Hepatocyte (in vitro differentiated cells): ENCODE data around the gene EXOSC9. TPM values are rescaled to one million over a fixed set of nuclear protein-coding genes. Genes with fewer than 3 reads are reported as not detected.

Experiments
- DNase-seq: peaks from one replicate; pipeline ENCODE4 v3.0.0-alpha.2; 2016; ENCODE audit warnings: low spot score
- H2AFZ ChIP-seq: fragments of 200-600 bp; sonication (generic); 2 replicates; pipeline ENCODE4 v1.6.0; 2016; ENCODE audit warnings: antibody characterized with exemption, mild to moderate bottlenecking
- H3K27ac ChIP-seq: fragments of 200-600 bp; sonication (generic); 2 replicates; pipeline ENCODE4 v1.5.1; 2016; ENCODE audit warnings: mild to moderate bottlenecking
- H3K27me3 ChIP-seq: fragments of 200-600 bp; sonication (generic); 2 replicates; pipeline ENCODE4 v1.6.1; 2016
- H3K36me3 ChIP-seq: fragments of 200-600 bp; sonication (generic); replicated peaks from 2 replicates; pipeline ENCODE4 v1.5.1; 2016; ENCODE audit warnings: low read depth; ENCODE audit not compliant: insufficient read depth
- H3K4me1 ChIP-seq: fragments of 200-600 bp; sonication (generic); 2 replicates; pipeline ENCODE4 v1.5.1; 2016; ENCODE audit warnings: mild to moderate bottlenecking, moderate library complexity; ENCODE audit not compliant: insufficient read depth
- H3K4me2 ChIP-seq: fragments of 200-600 bp; sonication (generic); 2 replicates; pipeline ENCODE4 v1.6.0; 2016
- H3K4me3 ChIP-seq: fragments of 200-600 bp; sonication (generic); 2 replicates; pipeline ENCODE4 v1.5.1; 2016; ENCODE audit warnings: mild to moderate bottlenecking
- H3K79me2 ChIP-seq: fragments of 200-600 bp; sonication (generic); 2 replicates; pipeline ENCODE4 v1.6.0; 2017; ENCODE audit warnings: mild to moderate bottlenecking
- H3K9me2 ChIP-seq: fragments of 200-600 bp; sonication (generic); replicated peaks from 2 replicates; pipeline ENCODE4 v1.6.0; 2017; ENCODE audit warnings: mild to moderate bottlenecking; ENCODE audit not compliant: insufficient read depth
- H3K9me3 ChIP-seq: fragments of 200-600 bp; sonication (generic); 2 replicates; pipeline ENCODE4 v1.5.1; 2016; ENCODE audit warnings: low read depth, mild to moderate bottlenecking
- H4K20me1 ChIP-seq: fragments of 200-600 bp; sonication (generic); 2 replicates; pipeline ENCODE4 v1.6.0; 2016; ENCODE audit warnings: mild to moderate bottlenecking; ENCODE audit not compliant: insufficient read depth, poor library complexity, severe bottlenecking
- CTCF ChIP-seq: fragments of 200-600 bp; sonication (generic); IDR thresholded peaks from 2 replicates; pipeline ENCODE4 v1.5.1; 2016; ENCODE audit warnings: antibody characterized with exemption, mild to moderate bottlenecking; ENCODE audit not compliant: poor library complexity
- EZH2 ChIP-seq: fragments of 200-600 bp; sonication (generic); IDR thresholded peaks from 2 replicates; pipeline ENCODE4 v1.6.1; 2016; ENCODE audit warnings: antibody characterized with exemption, mild to moderate bottlenecking, borderline replicate concordance
- EZH2phosphoT487 ChIP-seq: fragments of 200-600 bp; sonication (generic); IDR thresholded peaks from one replicate; pipeline ENCODE4 v1.6.1; 2018; ENCODE audit warnings: antibody characterized with exemption, mild to moderate bottlenecking, low read depth, moderate library complexity; ENCODE audit not compliant: unreplicated experiment, severe bottlenecking
- WGBS: methylation state at CpG from one replicate; pipeline ENCODE4 v1.1.6; 2016; ENCODE audit warnings: low lambda C conversion rate; ENCODE audit errors: missing lambda C conversion rate; 5-methylcytosine and 5-hydroxymethylcytosine counted together
- polyA plus RNA-seq: library from polyadenylated mRNA; unstranded; fragments of >200 nt; fragmentation: Nextera tagmentation; extraction: Ambion mirVana; gene quantifications from 2 replicates; pipeline ENCODE4 v1.2.1, GENCODE V29; 2016
- total RNA-seq: library from RNA; depleted of rRNA; stranded (reverse); fragments of >200 nt; gene quantifications from 2 replicates; pipeline ENCODE4 v1.2.3, GENCODE V29; 2014

EXOSC9 gene
- total and polyA plus RNA-seq, 2 experiments from 2014 or later = 14.4 to 23.1 TPM

- Histone ChIP-seq H4K20me1 (no peaks in the 10 kb centered on the region), H3K79me2 (no peaks in the 10 kb centered on the region), H3K27ac (no peak overlapping the region), H2AFZ (no peak overlapping the region), H3K4me2 (no peak overlapping the region), H3K27me3 (no peaks in the 10 kb centered on the region), H3K9me3 (no peaks in the 10 kb centered on the region), H3K4me1 (no peaks in the 10 kb centered on the region), H3K36me3 (no peaks in the 10 kb centered on the region), H3K4me3 (no peak overlapping the region), H3K9me2 (no peaks in the 10 kb centered on the region)
- TF ChIP-seq EZH2phosphoT487 (no peak), EZH2 (no peak)
- DNase-seq = no peak
These were observed 10.0 kb downstream of the EXOSC9 start for GRCh38 chr4:121811122-121811521.

GRCh38 chr4:121814756-121815155, 13.6 kb downstream of the EXOSC9 start:
- 87% methylated on average over 2 of the region's 2 CpGs for WGBS

DNA sequence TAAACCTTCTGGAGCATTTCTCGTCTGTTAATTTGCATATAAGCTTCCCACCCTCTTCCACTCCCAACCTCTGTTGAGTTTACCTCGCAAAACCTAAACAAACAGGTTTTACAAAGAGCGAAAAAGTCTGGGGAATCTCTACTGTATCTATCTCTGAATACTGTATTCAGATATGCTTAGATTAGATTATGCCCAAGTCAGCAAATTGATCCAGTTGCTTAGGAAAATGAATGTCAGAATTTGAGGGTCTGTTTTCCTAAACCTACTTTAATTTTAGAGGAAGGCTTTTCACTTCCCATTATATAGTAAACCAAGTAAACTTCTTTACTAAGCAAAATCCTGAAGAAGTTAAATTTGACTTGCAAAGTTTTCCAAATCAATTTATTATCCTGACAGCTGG, 15.9 kb downstream of the EXOSC9 start:
- H3K79me2 ChIP-seq = peaks cover 15% of the 10 kb centered on the region
- 87% methylated on average over 3 of the region's 3 CpGs for WGBS
- H3K4me1 ChIP-seq = no peaks in the 10 kb centered on the region
- TF ChIP-seq EZH2phosphoT487 (no peak), CTCF (no peak), EZH2 (no peak)
- H3K4me2 ChIP-seq = no peak overlapping the region
- no peaks in the 10 kb centered on the region for H3K9me2 ChIP-seq
- no peaks in the 10 kb centered on the region for H3K9me3 ChIP-seq
- H4K20me1 ChIP-seq = no peaks in the 10 kb centered on the region
- no peak overlapping the region for H3K4me3 ChIP-seq
- H3K36me3 ChIP-seq = no peaks in the 10 kb centered on the region
- H3K27ac ChIP-seq = no peak overlapping the region
- no peaks in the 10 kb centered on the region for H3K27me3 ChIP-seq
- no peak for DNase-seq
- H2AFZ ChIP-seq = no peak overlapping the region

More at GRCh38 chr4:121814756-121815155, 13.6 kb downstream of the EXOSC9 start:
- Histone ChIP-seq H3K4me2 (no peak overlapping the region), H3K27ac (no peak overlapping the region), H3K4me1 (no peaks in the 10 kb centered on the region), H3K4me3 (no peak overlapping the region), H3K27me3 (no peaks in the 10 kb centered on the region), H3K9me2 (no peaks in the 10 kb centered on the region), H3K9me3 (no peaks in the 10 kb centered on the region), H3K36me3 (no peaks in the 10 kb centered on the region), H3K79me2 (no peaks in the 10 kb centered on the region), H4K20me1 (no peaks in the 10 kb centered on the region), H2AFZ (no peak overlapping the region)
- TF ChIP-seq CTCF = no peak
- no peak for TF ChIP-seq EZH2phosphoT487
- TF ChIP-seq EZH2 = no peak
- DNase-seq = no peak

- H3K4me2 ChIP-seq = no peak overlapping the region
- DNase-seq = no peak
- no peaks in the 10 kb centered on the region for H3K9me2 ChIP-seq
- H3K4me3 ChIP-seq = no peak overlapping the region
- no peaks in the 10 kb centered on the region for H3K4me1 ChIP-seq
- no peak overlapping the region for H2AFZ ChIP-seq
- H3K9me3 ChIP-seq = no peaks in the 10 kb centered on the region
- no peak overlapping the region for H3K27ac ChIP-seq
- no peaks in the 10 kb centered on the region for H3K27me3 ChIP-seq
- peaks cover 22% of the 10 kb centered on the region for H3K79me2 ChIP-seq
- no peaks in the 10 kb centered on the region for H4K20me1 ChIP-seq
- 91% methylated on average over 1 of the region's 1 CpG for WGBS
- TF ChIP-seq EZH2phosphoT487 (no peak), CTCF (no peak), EZH2 (no peak)
- no peaks in the 10 kb centered on the region for H3K36me3 ChIP-seq
These were observed 16.6 kb downstream of the EXOSC9 start for GRCh38 chr4:121817701-121818100.
